ENCODE results near the gene GLI3. TPM values are rescaled to one million over a fixed set of nuclear protein-coding genes. Genes with fewer than 3 reads are reported as not detected.

The GLI3 gene
- total and polyA plus RNA-seq, 10 of the 15 experiments (the other 5 are each of a cell fraction or from before 2014, with no cell fraction given) = 0.01 TPM; not detected in 8

DNA sequence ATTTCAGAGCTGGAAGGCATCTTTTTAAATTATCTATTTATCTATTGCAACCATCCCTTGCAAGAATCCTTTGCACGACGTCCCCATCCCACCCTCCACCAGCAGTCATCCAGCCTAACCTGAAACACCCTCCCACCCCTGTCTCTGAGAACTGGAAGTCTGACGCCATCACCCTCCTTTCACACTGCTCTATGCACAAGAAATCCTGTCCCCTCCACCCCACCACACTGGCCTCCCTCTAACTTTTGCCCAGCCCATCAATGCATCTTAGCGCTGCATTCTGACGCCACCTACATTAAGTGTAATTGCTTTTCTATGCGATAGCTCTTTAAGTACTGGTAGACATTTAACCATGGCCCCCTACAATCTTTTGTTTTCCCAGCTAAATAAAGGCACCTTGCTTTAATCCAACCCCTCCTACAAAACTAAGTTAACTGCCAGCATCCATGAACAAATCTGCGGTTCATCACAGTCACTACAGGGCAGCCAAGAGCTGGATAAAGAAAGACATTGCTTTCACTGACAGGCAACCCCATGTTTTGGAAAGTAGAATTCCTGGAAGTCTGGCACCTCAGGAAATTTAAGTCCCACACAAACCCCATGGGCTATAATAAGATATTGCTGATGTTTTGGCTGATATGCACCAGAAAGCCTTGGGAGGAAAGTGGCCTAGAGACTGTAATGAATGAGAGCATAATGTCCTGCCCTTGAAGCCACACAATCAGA lies 128.0 kb downstream of the GLI3 start (continued):
- TF ChIP-seq, protein P1, sequence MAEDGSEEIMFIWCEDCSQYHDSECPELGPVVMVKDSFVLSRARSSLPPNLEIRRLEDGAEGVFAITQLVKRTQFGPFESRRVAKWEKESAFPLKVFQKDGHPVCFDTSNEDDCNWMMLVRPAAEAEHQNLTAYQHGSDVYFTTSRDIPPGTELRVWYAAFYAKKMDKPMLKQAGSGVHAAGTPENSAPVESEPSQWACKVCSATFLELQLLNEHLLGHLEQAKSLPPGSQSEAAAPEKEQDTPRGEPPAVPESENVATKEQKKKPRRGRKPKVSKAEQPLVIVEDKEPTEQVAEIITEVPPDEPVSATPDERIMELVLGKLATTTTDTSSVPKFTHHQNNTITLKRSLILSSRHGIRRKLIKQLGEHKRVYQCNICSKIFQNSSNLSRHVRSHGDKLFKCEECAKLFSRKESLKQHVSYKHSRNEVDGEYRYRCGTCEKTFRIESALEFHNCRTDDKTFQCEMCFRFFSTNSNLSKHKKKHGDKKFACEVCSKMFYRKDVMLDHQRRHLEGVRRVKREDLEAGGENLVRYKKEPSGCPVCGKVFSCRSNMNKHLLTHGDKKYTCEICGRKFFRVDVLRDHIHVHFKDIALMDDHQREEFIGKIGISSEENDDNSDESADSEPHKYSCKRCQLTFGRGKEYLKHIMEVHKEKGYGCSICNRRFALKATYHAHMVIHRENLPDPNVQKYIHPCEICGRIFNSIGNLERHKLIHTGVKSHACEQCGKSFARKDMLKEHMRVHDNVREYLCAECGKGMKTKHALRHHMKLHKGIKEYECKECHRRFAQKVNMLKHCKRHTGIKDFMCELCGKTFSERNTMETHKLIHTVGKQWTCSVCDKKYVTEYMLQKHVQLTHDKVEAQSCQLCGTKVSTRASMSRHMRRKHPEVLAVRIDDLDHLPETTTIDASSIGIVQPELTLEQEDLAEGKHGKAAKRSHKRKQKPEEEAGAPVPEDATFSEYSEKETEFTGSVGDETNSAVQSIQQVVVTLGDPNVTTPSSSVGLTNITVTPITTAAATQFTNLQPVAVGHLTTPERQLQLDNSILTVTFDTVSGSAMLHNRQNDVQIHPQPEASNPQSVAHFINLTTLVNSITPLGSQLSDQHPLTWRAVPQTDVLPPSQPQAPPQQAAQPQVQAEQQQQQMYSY (CRISPR knock-in tag; IDR thresholded peaks at IDR 0.05) = no peak
- no peak for TF ChIP-seq YY1 (IDR thresholded peaks at IDR 0.05; ENCODE audit: low read depth, low read length)
- no peak for TF ChIP-seq SPI1 (IDR thresholded peaks at IDR 0.05; ENCODE audit: borderline replicate concordance, insufficient read depth, low read depth, low read length)
- TF ChIP-seq SIX5 (IDR thresholded peaks at IDR 0.05; ENCODE audit: low read depth, low read length, severe bottlenecking) = no peak
- TF ChIP-seq SREBF1 (IDR thresholded peaks at IDR 0.05; ENCODE audit: low read length) = no peak
- TF ChIP-seq ZNF274 (IDR thresholded peaks at IDR 0.05; ENCODE audit: insufficient read depth, insufficient read length) = no peak
- no peak for TF ChIP-seq KDM1A (IDR thresholded peaks at IDR 0.05; ENCODE audit: borderline replicate concordance)
- no peak for TF ChIP-seq SUZ12 (IDR thresholded peaks at IDR 0.05; ENCODE audit: unreplicated experiment)
- no peak for TF ChIP-seq ZNF217 (IDR thresholded peaks at IDR 0.05)
- TF ChIP-seq HDAC6 (IDR thresholded peaks at IDR 0.05; ENCODE audit: unreplicated experiment) = no peak
- TF ChIP-seq CBX3 (IDR thresholded peaks at IDR 0.05; ENCODE audit: borderline replicate concordance, low read depth) = no peak

Data from GM12878 (cell line).